AML-193 (cell line): ENCODE data around the gene STK26.
A peak's percentile ranks its signal among the peaks of the same experiment; 100 is the strongest.
"Not testable (repeated sequence)": the region's sequence is repeated elsewhere in the genome, so short reads cannot be mapped to it uniquely, and the experiment has no call there.

ENCODE experiments used
- DNase-seq, 2 experiments: peaks; one replicate each; lab custom pipeline; 2025; lab: John Stamatoyannopoulos, UW

The STK26 gene

GRCh38 chrX:132037479-132037993 lies 14.4 kb downstream of the STK26 start:
- no peak for DNase-seq

- no peak for DNase-seq
Measured at GRCh38 chrX:132040066-132040465, 17.0 kb downstream of the STK26 start.

- DNase-seq, result no peak
Measured at GRCh38 chrX:132041015-132041414, 17.9 kb downstream of the STK26 start.

GRCh38 chrX:132043977-132044376 lies 20.9 kb downstream of the STK26 start:
- DNase-seq, result no peak

GRCh38 chrX:132044953-132045352 lies 21.9 kb downstream of the STK26 start:
- DNase-seq, result no peak

- no peak for DNase-seq
Measured at GRCh38 chrX:132045456-132045855, 22.4 kb downstream of the STK26 start.

GRCh38 chrX:132046533-132046932 lies 23.4 kb downstream of the STK26 start:
- no peak for DNase-seq

GRCh38 chrX:132051778-132052177 lies 28.7 kb downstream of the STK26 start:
- DNase-seq, result not testable (repeated sequence)

GRCh38 chrX:132058050-132058449 lies 34.9 kb downstream of the STK26 start:
- no peak for DNase-seq

- DNase-seq, result no peak
Measured at GRCh38 chrX:132058975-132059374, 35.9 kb downstream of the STK26 start.

- DNase-seq, result no peak
Measured at GRCh38 chrX:132059973-132060540, 37.0 kb downstream of the STK26 start.

- no peak for DNase-seq
Measured at GRCh38 chrX:132063334-132063733, 40.2 kb downstream of the STK26 start.

- no peak for DNase-seq
Measured at GRCh38 chrX:132063862-132064261, 40.8 kb downstream of the STK26 start.

- no peak for DNase-seq
Measured at GRCh38 chrX:132068405-132068804, 45.3 kb downstream of the STK26 start.

GRCh38 chrX:132071254-132071653 lies 48.2 kb downstream of the STK26 start:
- DNase-seq, result peak; percentile 12 to 14

- DNase-seq, result no peak
Measured at GRCh38 chrX:132077414-132077813, 54.3 kb downstream of the STK26 start.

GRCh38 chrX:132077912-132078311 lies 54.8 kb downstream of the STK26 start:
- DNase-seq, result no peak

- DNase-seq, result no peak
Measured at GRCh38 chrX:132085786-132086185, 62.7 kb downstream of the STK26 start.

GRCh38 chrX:132086672-132087071 lies 63.6 kb downstream of the STK26 start:
- DNase-seq, result no peak

GRCh38 chrX:132088864-132089263 lies 65.8 kb downstream of the STK26 start:
- DNase-seq, result peak; percentile 32 to 45

GRCh38 chrX:132090403-132091159 lies 67.5 kb downstream of the STK26 start:
- no peak for DNase-seq

- peak; percentile 51 to 60 for DNase-seq
Measured at GRCh38 chrX:132092439-132093065, 69.5 kb downstream of the STK26 start.

- no peak for DNase-seq
Measured at GRCh38 chrX:132093239-132093860, 70.2 kb downstream of the STK26 start.
